Mucosa of gallbladder (tissue), 1 donor: ENCODE results near the gene FAM221B. TPM values are rescaled to one million over a fixed set of nuclear protein-coding genes. Genes with fewer than 3 reads are reported as not detected.

Experiments
- DNase-seq: peaks from one replicate; pipeline ENCODE4 v3.0.0-alpha.2; 2020; ENCODE audit warnings: low spot score
- total RNA-seq: library from RNA; stranded (reverse); gene quantifications from one replicate; pipeline ENCODE4 v1.2.1, GENCODE V29; 2021
- donor health status: DM: no; HTN: no; CAD: no.

FAM221B gene
- total RNA-seq, 1 donor from 2014 or later, result not detected

- DNase-seq, result no peak
These were observed 19.4 kb upstream of the FAM221B start for GRCh38 chr9:35847792-35848572.

DNA sequence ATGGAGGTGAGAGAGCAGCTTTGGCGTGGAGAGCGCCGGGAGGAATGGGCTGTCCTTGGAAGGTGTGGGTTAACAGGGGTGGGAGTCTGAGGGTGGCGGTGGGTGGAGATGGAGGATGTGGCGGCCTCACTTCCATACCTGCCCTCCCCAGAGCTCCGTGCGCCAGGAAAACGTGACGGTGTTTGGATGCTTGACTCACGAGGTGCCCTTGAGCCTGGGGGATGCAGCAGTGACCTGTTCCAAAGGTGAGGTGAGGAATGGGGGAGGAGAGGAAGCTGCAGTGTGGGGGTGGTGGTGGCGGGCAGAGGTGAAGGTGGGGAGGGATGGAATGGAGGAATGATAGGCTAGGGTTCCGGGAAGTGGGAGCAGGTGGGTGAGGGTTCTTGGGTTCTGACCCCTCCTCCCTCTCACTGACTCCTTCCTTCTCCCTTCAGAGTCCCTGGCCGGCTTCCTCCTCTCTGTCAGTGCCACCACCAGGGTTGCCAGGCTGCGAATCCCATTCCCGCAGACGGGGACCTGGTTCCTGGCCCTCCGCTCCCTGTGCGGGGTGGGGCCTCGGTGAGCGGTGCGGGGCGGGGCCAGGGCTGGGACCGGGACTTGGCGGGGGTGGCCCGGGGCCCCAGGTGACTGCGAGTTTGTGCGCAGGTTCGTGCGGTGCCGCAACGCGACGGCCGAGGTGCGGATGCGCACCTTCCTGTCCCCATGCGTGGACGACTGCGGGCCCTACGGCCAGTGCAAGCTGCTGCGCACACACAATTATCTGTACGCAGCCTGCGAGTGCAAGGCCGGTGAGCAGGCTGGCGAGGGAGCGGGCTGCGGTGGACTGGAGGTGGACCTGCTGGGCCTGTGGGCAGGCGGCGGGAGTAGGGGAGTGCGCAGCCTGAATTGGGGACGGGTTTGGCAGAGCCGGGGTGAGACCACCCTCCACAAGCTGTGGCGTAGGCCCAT lies 17.6 kb upstream of the FAM221B start:
- DNase-seq, result no peak

DNA sequence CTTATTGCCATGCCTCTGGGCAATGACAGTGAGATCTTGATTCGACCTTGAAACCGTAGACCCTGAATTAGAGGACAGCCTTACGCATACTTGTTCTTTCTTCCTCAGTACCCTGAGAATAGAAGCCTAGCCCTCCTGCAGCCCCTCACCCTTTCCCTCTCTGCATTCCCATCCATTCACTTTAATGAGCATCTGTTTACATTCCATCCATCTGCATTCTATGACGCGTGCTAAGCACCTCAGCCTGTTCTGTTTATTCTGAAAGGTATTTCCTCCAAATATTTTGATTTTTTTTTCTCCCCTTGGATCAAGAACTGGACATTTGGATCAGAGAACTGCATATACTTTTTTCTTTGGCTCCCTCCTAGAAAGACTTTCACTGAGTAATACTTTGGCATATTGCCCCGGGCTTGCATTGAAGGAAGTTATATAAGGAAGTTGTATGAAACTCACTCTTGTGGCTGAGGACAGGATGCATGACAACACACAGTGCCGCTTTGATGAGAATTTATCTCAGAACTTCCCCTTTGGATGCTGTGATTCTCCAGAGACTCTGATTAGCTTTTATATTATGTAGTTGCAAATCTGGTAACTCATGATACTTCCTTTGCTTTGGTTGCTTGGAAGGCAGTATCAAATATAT lies 16.2 kb upstream of the FAM221B start:
- DNase-seq, result peak; percentile 79

- no peak for DNase-seq
These were observed 14.3 kb upstream of the FAM221B start for GRCh38 chr9:35842795-35843194.

DNA sequence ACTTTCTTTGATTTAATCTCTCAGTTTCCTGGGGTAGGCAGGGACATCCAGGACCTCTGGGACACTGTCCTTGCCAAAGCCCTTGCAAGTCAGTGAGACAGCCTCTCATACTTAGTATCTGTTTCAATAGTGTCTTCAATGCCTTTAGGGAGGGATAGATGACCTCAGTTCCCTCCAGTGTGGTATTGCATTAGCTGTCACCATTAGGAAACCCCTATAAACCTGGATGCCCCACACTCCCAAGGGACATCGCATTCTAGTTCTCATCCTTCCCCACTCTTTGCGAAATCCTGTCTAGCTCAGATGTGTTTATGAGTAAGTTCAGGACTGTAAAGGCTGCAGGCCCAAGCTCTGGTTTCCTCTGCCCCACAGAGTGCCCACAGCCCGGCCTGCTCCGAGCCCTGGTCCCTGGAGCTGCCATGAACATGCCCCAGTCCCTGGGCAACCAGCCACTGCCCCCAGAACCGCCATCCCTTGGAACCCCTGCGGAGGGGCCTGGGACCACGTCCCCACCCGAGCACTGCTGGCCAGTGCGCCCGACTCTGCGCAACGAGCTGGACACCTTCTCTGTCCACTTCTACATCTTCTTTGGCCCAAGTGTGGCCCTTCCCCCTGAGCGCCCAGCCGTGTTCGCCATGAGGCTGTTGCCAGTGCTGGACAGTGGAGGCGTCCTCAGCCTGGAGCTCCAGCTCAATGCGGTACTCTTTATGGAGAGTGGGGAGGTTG lies 13.7 kb upstream of the FAM221B start:
- DNase-seq, result no peak

DNA sequence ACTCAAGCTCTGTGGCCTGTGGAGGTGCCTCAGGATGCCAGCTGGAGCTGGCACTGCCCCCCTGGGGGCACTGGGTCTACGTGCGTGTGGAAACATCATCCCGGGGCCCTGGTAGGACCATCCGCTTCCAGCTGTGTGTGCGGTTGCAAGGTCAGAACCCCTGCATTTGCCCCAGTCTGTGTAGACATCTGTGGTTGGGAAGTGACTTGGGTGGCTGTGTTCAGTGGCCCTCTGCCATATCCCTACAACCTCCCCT lies 13.0 kb upstream of the FAM221B start:
- no peak for DNase-seq

GRCh38 chr9:35840881-35841644 lies 12.5 kb upstream of the FAM221B start:
- no peak for DNase-seq

DNA sequence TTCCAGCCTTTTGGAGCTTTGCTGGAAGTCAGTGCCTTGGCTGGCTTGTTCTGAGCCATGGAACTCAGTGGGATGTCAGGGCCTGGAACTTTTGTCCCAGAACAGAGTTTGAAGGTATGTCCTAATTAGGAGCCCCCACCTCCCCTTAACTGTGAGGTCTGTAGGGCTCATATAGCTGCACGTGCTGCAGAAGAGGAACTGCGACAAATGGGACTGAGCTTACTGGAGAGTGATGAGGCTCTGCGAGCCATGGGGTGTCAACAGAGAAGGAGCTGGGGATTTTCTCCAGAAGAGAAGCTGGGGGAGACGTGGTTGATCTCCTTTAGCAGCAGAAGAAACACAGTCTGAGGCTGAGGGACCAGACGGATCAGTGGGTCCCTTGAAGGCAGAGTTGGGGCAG lies 11.4 kb upstream of the FAM221B start:
- no peak for DNase-seq

DNA sequence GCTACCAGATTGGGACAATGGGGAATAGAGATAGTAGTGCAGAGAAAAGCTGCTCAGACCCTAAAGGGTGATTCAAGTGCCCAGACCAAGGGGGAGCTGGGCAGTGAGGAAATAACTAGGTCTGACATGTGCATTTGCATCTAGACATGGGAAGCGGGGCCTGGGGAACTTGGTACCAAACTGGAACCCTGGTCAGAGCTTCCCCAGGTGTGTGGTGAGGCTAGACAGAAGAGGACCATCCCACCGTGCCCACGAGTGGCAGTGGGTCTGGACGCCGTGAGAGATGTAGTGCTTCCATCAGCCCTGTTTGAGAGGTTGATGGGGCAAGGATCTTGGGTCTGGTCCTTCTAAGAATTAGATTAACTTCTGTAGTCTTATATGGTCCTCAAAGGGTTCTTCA lies 8.1 kb upstream of the FAM221B start:
- no peak for DNase-seq

GRCh38 chr9:35835766-35836165 lies 7.2 kb upstream of the FAM221B start:
- no peak for DNase-seq

GRCh38 chr9:35835216-35835632 lies 6.7 kb upstream of the FAM221B start:
- DNase-seq, result no peak

GRCh38 chr9:35834260-35835215 lies 6.0 kb upstream of the FAM221B start:
- DNase-seq, result no peak

DNA sequence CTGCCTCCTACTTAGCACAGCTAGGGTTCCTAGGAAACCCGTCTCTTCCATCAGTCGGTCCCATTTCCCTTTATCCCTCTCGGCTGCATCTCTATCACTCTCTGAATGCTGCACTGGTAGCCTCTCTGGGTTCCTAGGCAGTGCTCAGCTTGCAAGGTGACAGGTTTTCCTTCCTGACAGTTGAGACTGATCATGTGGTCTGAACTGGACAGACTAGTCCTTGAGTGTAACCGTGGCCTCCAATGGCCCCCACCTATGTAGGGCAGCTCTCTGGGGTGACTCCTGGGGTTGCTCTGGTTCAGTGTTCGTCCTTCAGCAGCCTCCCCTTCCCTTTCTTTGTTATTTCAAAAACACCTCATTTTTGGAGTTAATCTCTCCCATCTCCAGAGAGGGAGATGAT lies 4.3 kb upstream of the FAM221B start:
- peak; percentile 51 for DNase-seq

- no peak for DNase-seq
These were observed 2.5 kb upstream of the FAM221B start for GRCh38 chr9:35831040-35831439.

DNA sequence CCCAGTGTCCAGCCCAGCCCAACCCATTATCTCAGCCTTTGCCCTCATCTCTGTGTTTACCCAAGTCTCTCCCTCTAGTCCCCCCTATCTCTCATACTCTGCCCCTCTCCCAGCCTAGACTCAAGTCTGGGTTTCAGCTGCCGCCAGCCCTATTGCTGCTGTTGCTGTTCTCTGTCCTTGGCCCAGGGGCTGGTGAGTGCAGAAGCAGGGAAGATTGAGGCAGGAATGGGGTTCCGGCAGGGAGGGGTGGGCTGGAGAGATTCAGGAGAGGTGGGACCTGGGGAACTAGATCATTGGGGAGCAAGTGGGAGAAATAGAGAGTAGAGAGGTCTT lies 1.2 kb upstream of the FAM221B start:
- DNase-seq, result no peak

GRCh38 chr9:35829084-35829763 lies 692 bp upstream of the FAM221B start, which contains the start of gene TMEM8B:
TMEM8B (plus strand) TSS chr9:35829228; CDS start chr9:35829448, 220 bp downstream.
- peak; percentile 96 for DNase-seq

DNA sequence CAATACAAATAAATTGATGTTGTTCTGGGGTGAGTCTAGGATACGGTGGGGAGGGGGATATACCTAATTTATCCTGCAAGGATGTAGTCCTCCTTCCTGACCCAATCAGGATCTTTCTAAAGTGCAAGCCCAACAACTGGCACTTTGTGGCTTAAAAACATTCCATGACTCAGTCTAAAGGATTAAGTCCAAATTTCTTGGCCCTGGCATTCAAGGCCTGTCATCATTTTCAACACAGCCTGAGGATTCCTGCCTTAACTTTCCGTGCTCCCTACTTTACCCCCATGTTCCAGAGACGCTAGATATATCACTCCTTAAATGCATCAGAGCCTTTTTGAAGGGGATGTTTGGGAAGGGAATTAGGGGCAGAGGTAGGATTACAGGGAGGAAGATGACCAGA lies 1.0 kb downstream of the FAM221B start:
- no peak for DNase-seq

DNA sequence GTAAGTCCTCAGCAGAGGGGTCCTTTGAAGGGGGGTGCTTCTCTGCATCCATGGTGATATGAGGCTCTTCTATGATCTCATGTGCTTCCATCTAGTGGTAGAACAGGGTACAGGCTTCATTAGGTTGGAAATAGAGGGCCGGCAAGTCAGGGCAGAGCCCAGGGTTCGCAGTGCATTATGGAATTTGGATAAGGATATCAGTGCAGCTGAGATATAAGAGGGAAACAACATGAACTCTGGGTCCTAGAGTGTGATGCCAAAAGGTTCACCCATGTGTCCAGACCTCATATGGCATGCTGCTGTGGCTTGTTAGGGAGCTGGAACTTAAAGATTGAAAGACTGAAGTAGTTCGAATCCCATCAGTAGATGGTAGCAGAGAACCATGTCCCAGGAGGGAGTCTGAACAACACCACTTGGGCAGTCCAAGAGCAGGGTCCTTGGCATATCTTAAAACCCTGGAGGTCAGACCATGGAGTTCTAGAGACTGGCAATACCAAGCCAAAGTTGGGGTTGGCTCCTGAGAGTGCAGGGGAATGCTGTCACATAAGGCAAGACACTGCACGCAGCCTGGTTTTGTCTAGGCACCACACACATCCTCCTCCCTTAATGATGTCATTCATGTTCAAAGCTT lies 2.3 kb downstream of the FAM221B start:
- peak; percentile 54 for DNase-seq

- no peak for DNase-seq
These were observed 5.6 kb downstream of the FAM221B start for GRCh38 chr9:35822926-35823325.
